Hippocampal formation (tissue), 2 donors: Measurements from ENCODE around the gene EIF3L.
"Not testable (repeated sequence)": the region's sequence is repeated elsewhere in the genome, so short reads cannot be mapped to it uniquely, and the experiment has no call there.

ENCODE experiments used
- DNase-seq, 2 donors: peaks; one replicate each; lab custom pipeline; 2025; lab: John Stamatoyannopoulos, UW

EIF3L gene

GRCh38 chr22:37849089-37849751 is at the start of gene EIF3L:
Gene EIF3L, plus strand, starts transcription at chr22:37849419. Its CDS starts 31 bp downstream, at chr22:37849450.
- peak; percentile 85 to 93 for DNase-seq

GRCh38 chr22:37799979-37800378 is 49.2 kb upstream of the EIF3L start:
- not testable (repeated sequence) for DNase-seq

GRCh38 chr22:37801946-37802309 is 47.3 kb upstream of the EIF3L start:
- no peak for DNase-seq

GRCh38 chr22:37802310-37803194 is 46.7 kb upstream of the EIF3L start:
- DNase-seq: peak; percentile 34 to 36

GRCh38 chr22:37803195-37803638 is 46.0 kb upstream of the EIF3L start:
- DNase-seq: no peak

GRCh38 chr22:37803639-37804351 is 45.4 kb upstream of the EIF3L start:
- DNase-seq: no peak

GRCh38 chr22:37804352-37804880 is 44.8 kb upstream of the EIF3L start:
- no peak for DNase-seq

GRCh38 chr22:37804881-37805809 is 44.1 kb upstream of the EIF3L start:
- peak; percentile 63 to 78 for DNase-seq

GRCh38 chr22:37805810-37806277 is 43.4 kb upstream of the EIF3L start:
- no peak for DNase-seq

GRCh38 chr22:37806409-37807333 is 42.5 kb upstream of the EIF3L start:
- no peak for DNase-seq

- DNase-seq: peak; percentile 90 to 91
Measured at GRCh38 chr22:37807410-37808293, 41.6 kb upstream of the EIF3L start, which contains the start of gene GCAT. Gene GCAT, plus strand, starts transcription at chr22:37807934. Its CDS starts 34 bp downstream, at chr22:37807968.

GRCh38 chr22:37808294-37808657 is 40.9 kb upstream of the EIF3L start:
- DNase-seq: no peak

GRCh38 chr22:37809672-37810333 is 39.4 kb upstream of the EIF3L start:
- no peak for DNase-seq

- no peak for DNase-seq
Measured at GRCh38 chr22:37811867-37812266, 37.4 kb upstream of the EIF3L start.

GRCh38 chr22:37812869-37813678 is 36.1 kb upstream of the EIF3L start:
- no peak for DNase-seq

- no peak for DNase-seq
Measured at GRCh38 chr22:37815593-37815992, 33.6 kb upstream of the EIF3L start.

GRCh38 chr22:37816543-37817180 is 32.6 kb upstream of the EIF3L start:
- DNase-seq: no peak
